ENCODE measurements around the gene GATB.
"Not testable (repeated sequence)": the region's sequence is repeated elsewhere in the genome, so short reads cannot be mapped to it uniquely, and the experiment has no call there.

The GATB gene

GRCh38 chr4:151785484-151786157 lies 24.8 kb upstream of the GATB start:
- DNase-seq (ENCODE audit: low read depth in 1 of 2, low spot score in 1 of 2): no peak

- no peak for DNase-seq (ENCODE audit: low read depth in 1 of 2, low spot score in 1 of 2)
Observed at GRCh38 chr4:151784706-151785105, 23.9 kb upstream of the GATB start.

GRCh38 chr4:151783867-151784266 lies 23.1 kb upstream of the GATB start:
- DNase-seq (ENCODE audit: low read depth in 1 of 2, low spot score in 1 of 2): no peak

- DNase-seq (ENCODE audit: low read depth in 1 of 2, low spot score in 1 of 2): no peak
Observed at GRCh38 chr4:151782296-151782695, 21.5 kb upstream of the GATB start.

GRCh38 chr4:151781026-151781425 lies 20.2 kb upstream of the GATB start:
- no peak for DNase-seq (ENCODE audit: low read depth in 1 of 2, low spot score in 1 of 2)

GRCh38 chr4:151777471-151777870 lies 16.7 kb upstream of the GATB start:
- DNase-seq (ENCODE audit: low read depth in 1 of 2, low spot score in 1 of 2): no peak

GRCh38 chr4:151774324-151774723 lies 13.5 kb upstream of the GATB start:
- no peak for DNase-seq (ENCODE audit: low read depth in 1 of 2, low spot score in 1 of 2)

- no peak for DNase-seq (ENCODE audit: low read depth in 1 of 2, low spot score in 1 of 2)
Observed at GRCh38 chr4:151772274-151772673, 11.5 kb upstream of the GATB start.

GRCh38 chr4:151771664-151772063 lies 10.9 kb upstream of the GATB start:
- DNase-seq (ENCODE audit: low read depth in 1 of 2, low spot score in 1 of 2): no peak

GRCh38 chr4:151770154-151770553 lies 9.3 kb upstream of the GATB start:
- DNase-seq (ENCODE audit: low read depth in 1 of 2, low spot score in 1 of 2): no peak

GRCh38 chr4:151768835-151769234 lies 8.0 kb upstream of the GATB start:
- no peak for DNase-seq (ENCODE audit: low read depth in 1 of 2, low spot score in 1 of 2)

- no peak for DNase-seq (ENCODE audit: low read depth in 1 of 2, low spot score in 1 of 2)
Observed at GRCh38 chr4:151766691-151767090, 5.9 kb upstream of the GATB start.

GRCh38 chr4:151760002-151760401 lies 805 bp downstream of the GATB start:
- no peak for DNase-seq (ENCODE audit: low read depth in 1 of 2, low spot score in 1 of 2)

- DNase-seq (ENCODE audit: low read depth in 1 of 2, low spot score in 1 of 2): no peak
Observed at GRCh38 chr4:151753056-151753455, 7.8 kb downstream of the GATB start.

GRCh38 chr4:151750156-151750555 lies 10.7 kb downstream of the GATB start:
- no peak for DNase-seq (ENCODE audit: low read depth in 1 of 2, low spot score in 1 of 2)

- DNase-seq (ENCODE audit: low read depth in 1 of 2, low spot score in 1 of 2): no peak
Observed at GRCh38 chr4:151745481-151746231, 15.2 kb downstream of the GATB start.

GRCh38 chr4:151744614-151745013 lies 16.2 kb downstream of the GATB start:
- DNase-seq (ENCODE audit: low read depth in 1 of 2, low spot score in 1 of 2): no peak

- DNase-seq (ENCODE audit: low read depth in 1 of 2, low spot score in 1 of 2): no peak
Observed at GRCh38 chr4:151743894-151744293, 16.9 kb downstream of the GATB start.

GRCh38 chr4:151743128-151743854 lies 17.5 kb downstream of the GATB start:
- no peak for DNase-seq (ENCODE audit: low read depth in 1 of 2, low spot score in 1 of 2)

- DNase-seq (ENCODE audit: low read depth in 1 of 2, low spot score in 1 of 2): no peak
Observed at GRCh38 chr4:151738720-151739517, 21.9 kb downstream of the GATB start.

- DNase-seq (ENCODE audit: low read depth in 1 of 2, low spot score in 1 of 2): not testable (repeated sequence)
Observed at GRCh38 chr4:151736852-151737251, 24.0 kb downstream of the GATB start.
